GM19238 (cell line): Measurements from ENCODE around the gene NFU1.
"Not testable (repeated sequence)": the region's sequence is repeated elsewhere in the genome, so short reads cannot be mapped to it uniquely, and the experiment has no call there.

Source experiments
- DNase-seq: peaks from one replicate; pipeline ENCODE4 v3.0.0; 2011; ENCODE audit warnings: low spot score; ENCODE audit not compliant: insufficient read length

NFU1 gene

GRCh38 chr2:69450735-69451416, 13.6 kb upstream of the NFU1 start:
- no peak for DNase-seq

GRCh38 chr2:69449906-69450305, 12.7 kb upstream of the NFU1 start:
- DNase-seq = no peak

DNA sequence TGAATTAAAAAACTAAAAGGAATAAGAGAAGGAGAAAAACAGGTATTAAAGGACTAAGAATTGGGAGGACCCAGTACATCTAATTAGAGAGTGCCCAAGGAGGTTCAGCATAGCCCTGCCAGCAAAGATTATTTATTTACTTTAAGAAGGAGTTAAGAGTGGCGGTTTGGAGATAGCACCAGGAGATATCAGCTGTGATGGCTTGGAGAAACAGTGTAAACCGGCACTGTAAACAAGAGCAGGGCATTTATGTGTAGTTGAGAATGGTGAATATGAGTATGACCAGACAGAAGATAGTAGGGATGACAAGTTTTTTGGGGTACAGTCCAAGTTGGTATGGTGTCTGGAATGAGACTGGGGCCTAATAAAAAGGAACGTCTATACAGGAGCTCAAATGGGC, 6.4 kb upstream of the NFU1 start:
- not testable (repeated sequence) for DNase-seq

- not testable (repeated sequence) for DNase-seq
Observed at GRCh38 chr2:69439499-69439898, 2.3 kb upstream of the NFU1 start.

GRCh38 chr2:69438580-69438979, 1.3 kb upstream of the NFU1 start:
- no peak for DNase-seq

GRCh38 chr2:69437751-69438154, 518 bp upstream of the NFU1 start:
- no peak for DNase-seq

- no peak for DNase-seq
Observed at GRCh38 chr2:69436596-69436937, 668 bp downstream of the NFU1 start.

DNA sequence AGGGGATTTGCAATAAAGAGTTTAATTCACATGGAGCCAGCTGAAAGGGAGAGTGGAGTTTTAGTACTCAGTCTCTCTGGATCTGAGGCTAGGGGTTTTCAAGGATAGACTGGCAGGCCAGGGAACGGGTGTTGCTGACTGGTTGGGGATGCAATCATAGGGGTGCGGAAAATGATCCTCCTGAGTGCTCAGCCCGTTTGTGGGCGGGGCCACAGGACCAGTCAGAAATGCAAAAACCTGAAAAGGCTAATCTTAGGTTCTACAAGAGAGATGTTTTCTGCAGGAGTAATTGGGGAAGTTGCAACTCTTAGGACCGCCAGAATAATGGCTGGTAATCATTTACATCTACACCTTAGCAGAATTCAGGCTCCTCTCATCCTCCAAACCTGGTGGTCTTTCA, 2.5 kb downstream of the NFU1 start:
- DNase-seq = no peak

DNA sequence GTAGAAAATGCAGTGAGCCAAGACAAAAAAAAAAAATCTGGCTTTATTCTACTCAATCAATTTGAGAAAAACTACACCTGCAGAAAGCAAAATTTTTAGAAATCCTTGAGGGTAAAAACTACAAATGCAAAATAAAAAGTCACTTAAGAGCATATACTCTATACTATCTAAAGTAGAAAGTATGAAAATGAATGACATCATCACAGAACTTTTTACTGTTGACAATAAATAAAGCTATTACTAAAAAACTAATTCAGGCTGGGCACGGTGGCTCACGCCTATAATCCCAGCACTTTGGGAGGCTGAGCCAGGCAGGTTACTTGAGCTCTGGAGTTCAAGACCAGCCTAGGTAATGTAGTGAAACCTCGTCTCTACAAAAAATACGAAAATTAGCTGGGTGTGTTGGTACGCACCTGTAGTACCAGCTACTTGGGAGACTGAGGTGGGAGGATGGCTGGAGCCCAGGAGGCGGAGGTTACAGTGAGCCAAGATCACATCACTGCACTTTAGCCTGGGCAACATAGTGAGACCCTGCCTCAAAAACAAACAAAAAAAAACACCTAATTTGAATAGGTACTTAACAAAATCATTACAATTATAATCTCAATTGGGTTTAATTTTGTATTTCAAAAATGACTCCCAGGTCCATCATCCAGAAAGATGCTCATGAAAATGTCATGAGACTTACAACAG, 7.6 kb downstream of the NFU1 start:
- no peak for DNase-seq

GRCh38 chr2:69428981-69429380, 8.3 kb downstream of the NFU1 start:
- DNase-seq = no peak

- DNase-seq = no peak
Observed at GRCh38 chr2:69424419-69424818, 12.8 kb downstream of the NFU1 start.

- DNase-seq = no peak
Observed at GRCh38 chr2:69422198-69422597, 15.0 kb downstream of the NFU1 start.

- DNase-seq = not testable (repeated sequence)
Observed at GRCh38 chr2:69419111-69419510, 18.1 kb downstream of the NFU1 start.

GRCh38 chr2:69416147-69416546, 21.1 kb downstream of the NFU1 start:
- no peak for DNase-seq

GRCh38 chr2:69411120-69411519, 26.1 kb downstream of the NFU1 start:
- no peak for DNase-seq

DNA sequence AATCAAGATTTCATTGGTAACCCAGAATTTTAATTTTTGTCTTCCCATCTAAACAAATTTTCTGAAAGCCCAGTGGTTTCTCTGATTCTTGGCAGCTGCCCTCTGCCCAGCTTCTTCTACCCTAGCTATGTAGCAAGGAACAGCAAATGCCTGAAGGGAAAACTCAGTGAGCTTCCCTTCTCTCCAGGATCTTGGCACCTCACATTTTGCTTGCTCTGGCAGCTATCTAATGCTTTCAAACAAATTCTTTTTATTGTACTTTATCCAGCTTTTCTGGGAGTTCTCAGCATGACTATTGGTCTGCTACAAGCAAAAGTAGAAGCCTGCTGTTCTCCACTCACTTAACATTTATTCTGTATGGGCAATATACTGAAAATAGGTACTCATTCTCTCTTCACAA, 31.9 kb downstream of the NFU1 start:
- DNase-seq = no peak

DNA sequence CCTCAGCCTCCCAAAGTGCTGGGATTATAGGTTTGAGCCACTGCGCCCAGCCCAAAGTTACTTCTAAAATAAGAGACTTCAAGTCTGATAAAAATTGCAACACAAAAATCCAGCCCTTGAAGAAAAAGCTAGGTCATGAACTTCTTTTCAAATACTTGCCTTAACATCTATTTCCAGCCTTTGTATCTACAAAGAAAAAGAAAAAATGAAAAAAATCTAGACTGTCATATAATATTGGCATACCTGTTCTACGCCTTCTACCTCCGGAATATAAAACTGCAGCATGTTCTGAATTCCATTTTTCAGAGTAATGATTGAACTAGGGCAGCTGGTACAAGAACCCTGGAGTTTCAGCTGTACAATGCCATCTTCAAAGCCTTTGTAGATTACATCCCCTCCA, 37.1 kb downstream of the NFU1 start:
- no peak for DNase-seq

GRCh38 chr2:69397234-69397633, 40.0 kb downstream of the NFU1 start:
- DNase-seq = no peak

GRCh38 chr2:69395866-69396265, 41.4 kb downstream of the NFU1 start:
- no peak for DNase-seq

DNA sequence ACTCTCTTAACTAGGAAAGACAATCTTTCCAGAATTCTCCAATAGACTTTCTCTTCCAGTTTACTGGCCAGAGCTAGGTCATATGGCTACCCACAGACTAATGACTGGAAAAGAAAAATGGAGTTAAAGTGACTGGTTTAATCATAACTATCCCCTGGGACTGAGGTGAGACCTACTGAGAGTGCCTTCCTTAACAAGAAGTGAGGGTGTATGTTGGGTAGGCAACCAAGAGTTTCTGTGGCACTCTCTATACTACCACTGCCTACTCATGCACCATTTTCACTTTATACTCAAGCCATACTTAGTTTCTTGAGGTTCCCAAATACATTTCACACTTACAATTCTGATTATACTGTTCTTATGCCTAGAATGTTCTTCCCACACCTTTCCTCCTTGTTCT, 43.3 kb downstream of the NFU1 start:
- no peak for DNase-seq

GRCh38 chr2:69390471-69390870, 46.8 kb downstream of the NFU1 start:
- no peak for DNase-seq

DNA sequence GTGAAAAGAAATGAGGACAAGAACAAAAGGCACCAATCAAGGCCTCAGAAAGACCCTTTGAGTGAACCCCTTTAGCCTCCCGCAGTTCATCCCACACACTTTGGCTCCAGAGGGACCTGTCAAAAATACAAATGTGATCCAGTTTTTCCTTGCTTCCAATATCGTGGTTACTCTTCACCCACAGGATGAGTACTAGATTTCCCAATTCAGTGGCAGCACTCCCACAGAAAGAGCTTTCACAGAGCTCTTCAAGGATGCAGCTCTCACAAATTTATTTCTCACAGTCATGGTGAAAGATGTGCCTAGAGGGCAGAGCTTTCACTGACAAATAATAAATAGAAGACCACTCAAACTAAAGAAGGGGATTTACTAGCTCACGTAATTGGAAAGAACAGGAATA, 47.2 kb downstream of the NFU1 start:
- DNase-seq = no peak

DNA sequence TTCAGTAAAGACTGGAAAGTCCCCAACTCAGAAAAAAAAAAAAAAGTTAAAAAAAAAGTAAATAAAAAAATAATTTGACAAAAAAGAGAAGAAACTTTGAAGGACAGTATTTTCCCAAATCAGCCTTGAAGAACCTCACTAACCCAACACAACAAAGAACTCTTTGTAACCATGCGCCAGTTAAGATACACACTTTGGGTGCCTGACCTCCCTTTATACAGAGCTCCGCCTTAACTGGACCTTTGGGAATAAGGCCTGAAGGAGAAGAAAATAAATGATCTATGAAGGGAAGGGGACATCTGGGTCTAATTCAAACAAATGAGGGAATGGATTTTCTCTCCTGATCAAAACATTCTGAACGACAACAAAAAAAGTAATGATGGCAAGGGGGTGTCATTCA, 48.0 kb downstream of the NFU1 start:
- no peak for DNase-seq
